ENCODE data around the gene ZNF385C. TPM values are rescaled to one million over a fixed set of nuclear protein-coding genes. Genes with fewer than 3 reads are reported as not detected.

The ZNF385C gene
- total RNA-seq, 1 experiment from 2014 or later: 2.8 TPM

DNA sequence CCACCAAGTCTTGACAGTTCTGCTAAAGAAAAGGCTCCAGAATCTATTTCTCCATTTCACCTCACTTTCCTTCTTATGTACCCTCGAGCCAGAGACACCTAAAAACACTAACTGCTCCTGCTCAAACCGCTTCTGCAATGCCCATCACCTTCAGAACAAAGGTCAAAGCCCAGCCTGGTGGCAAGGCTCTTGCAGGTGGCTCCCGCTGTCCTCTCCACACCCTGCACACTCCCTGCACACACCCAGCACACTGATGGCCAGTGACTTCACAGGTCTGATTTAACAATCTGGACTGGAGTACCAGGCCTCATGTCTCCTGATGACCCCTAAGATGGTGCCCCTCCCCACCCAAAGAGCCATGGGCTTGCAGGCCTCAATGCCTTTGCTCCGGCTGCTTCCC lies 38.0 kb downstream of the ZNF385C start:
- H3K27ac ChIP-seq (ENCODE audit: insufficient read length, low read depth, low read length): no peak overlapping the region
- H3K4me2 ChIP-seq (ENCODE audit: insufficient read depth, insufficient read length, low read length): no peak overlapping the region
- H3K18ac ChIP-seq (ENCODE audit: insufficient read length, low read depth, low read length): no peak overlapping the region
- H2BK15ac ChIP-seq (ENCODE audit: low read depth, low read length): no peak overlapping the region
- Mint-ChIP-seq H3K27me3 (ENCODE audit: low read depth) (peaks cover 5% of the 10 kb centered on the region), H3K36me3 (ENCODE audit: insufficient read depth in 1 of 3, low read depth in 3 of 3) (no peaks in the 10 kb centered on the region), H3K9me3 (no peaks in the 10 kb centered on the region; a peak in 1 of 5 replicates), H3K4me3 (no peak overlapping the region), H3K27ac (peak overlapping the region in 2 of 3 experiments; percentile 3 to 58; a peak in 2 of 7 replicates), H3K4me1 (peaks cover 27 to 46% of the 10 kb centered on the region in 2 experiments)
- H2BK20ac ChIP-seq (ENCODE audit: low read depth, low read length, poor library complexity, severe bottlenecking): no peak overlapping the region
- H3K23me2 ChIP-seq (ENCODE audit: insufficient read length, low read depth, low read length, poor library complexity, severe bottlenecking): no peaks in the 10 kb centered on the region
- H2AK5ac ChIP-seq (ENCODE audit: insufficient read length, low read length): no peak overlapping the region
- H4K91ac ChIP-seq (ENCODE audit: insufficient read length, low read depth, low read length): no peak overlapping the region
- no peak overlapping the region for H4K5ac ChIP-seq (ENCODE audit: insufficient read length, low read depth, low read length)
- WGBS (ENCODE audit: extremely low coverage, insufficient read length, low lambda C conversion rate): no CpG with 5 or more reads among the region's 4 CpGs
- no peaks in the 10 kb centered on the region for H3K27me3 ChIP-seq (ENCODE audit: insufficient read depth, low read length)
- no peak overlapping the region for H2AFZ ChIP-seq (ENCODE audit: low read length)
- no peak overlapping the region for H4K8ac ChIP-seq (replicated peaks; ENCODE audit: insufficient read length, low read depth, low read length)
- H3K79me1 ChIP-seq (ENCODE audit: insufficient read depth, low read depth, low read length, poor library complexity, severe bottlenecking): no peaks in the 10 kb centered on the region
- H3K4me1 ChIP-seq (ENCODE audit: insufficient read depth, low read length): peaks cover 2% of the 10 kb centered on the region; the same call in 1 of the 2 replicates
- H3K79me2 ChIP-seq (ENCODE audit: insufficient read depth, low read length): no peaks in the 10 kb centered on the region
- no peak overlapping the region for H3K23ac ChIP-seq (ENCODE audit: insufficient read length, low read depth, low read length)
- no peaks in the 10 kb centered on the region for H3K9me3 ChIP-seq (ENCODE audit: control insufficient read depth, low read depth, low read length)
- H2BK12ac ChIP-seq (ENCODE audit: insufficient read length, low read depth, low read length): no peak overlapping the region
- H3T11ph ChIP-seq (ENCODE audit: low read length): no peak overlapping the region
- no peaks in the 10 kb centered on the region for H4K20me1 ChIP-seq (ENCODE audit: control insufficient read depth, insufficient read depth, insufficient read length)
- no peak for DNase-seq
- H2BK120ac ChIP-seq (ENCODE audit: low read depth, low read length, poor library complexity, severe bottlenecking): no peak overlapping the region
- H3K4ac ChIP-seq (ENCODE audit: low read depth, low read length): no peak overlapping the region
- TF ChIP-seq, protein P1, sequence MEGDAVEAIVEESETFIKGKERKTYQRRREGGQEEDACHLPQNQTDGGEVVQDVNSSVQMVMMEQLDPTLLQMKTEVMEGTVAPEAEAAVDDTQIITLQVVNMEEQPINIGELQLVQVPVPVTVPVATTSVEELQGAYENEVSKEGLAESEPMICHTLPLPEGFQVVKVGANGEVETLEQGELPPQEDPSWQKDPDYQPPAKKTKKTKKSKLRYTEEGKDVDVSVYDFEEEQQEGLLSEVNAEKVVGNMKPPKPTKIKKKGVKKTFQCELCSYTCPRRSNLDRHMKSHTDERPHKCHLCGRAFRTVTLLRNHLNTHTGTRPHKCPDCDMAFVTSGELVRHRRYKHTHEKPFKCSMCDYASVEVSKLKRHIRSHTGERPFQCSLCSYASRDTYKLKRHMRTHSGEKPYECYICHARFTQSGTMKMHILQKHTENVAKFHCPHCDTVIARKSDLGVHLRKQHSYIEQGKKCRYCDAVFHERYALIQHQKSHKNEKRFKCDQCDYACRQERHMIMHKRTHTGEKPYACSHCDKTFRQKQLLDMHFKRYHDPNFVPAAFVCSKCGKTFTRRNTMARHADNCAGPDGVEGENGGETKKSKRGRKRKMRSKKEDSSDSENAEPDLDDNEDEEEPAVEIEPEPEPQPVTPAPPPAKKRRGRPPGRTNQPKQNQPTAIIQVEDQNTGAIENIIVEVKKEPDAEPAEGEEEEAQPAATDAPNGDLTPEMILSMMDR (conservative IDR thresholded peaks at IDR 0.05): no peak
- H2BK5ac ChIP-seq (ENCODE audit: insufficient read length, low read length): no peak overlapping the region
- no peak overlapping the region for H3K56ac ChIP-seq (ENCODE audit: insufficient read length, low read depth, low read length)
- no peak overlapping the region for H3K14ac ChIP-seq (ENCODE audit: insufficient read depth, low read length)
- no peak overlapping the region for H3K9ac ChIP-seq (ENCODE audit: extremely low read depth, insufficient read length, low read length)

Measured in H9 (cell line).